BJ (cell line): ENCODE results near the gene SUN1. TPM values are rescaled to one million over a fixed set of nuclear protein-coding genes. Genes with fewer than 3 reads are reported as not detected.

Experiments used
- CTCF ChIA-PET: fragments of 350-600 bp; formaldehyde crosslinking; extraction: SDS; loops from one replicate; lab custom pipeline; 2021; ENCODE audit warnings: antibody characterized with exemption, inconsistent platforms; lab: Yijun Ruan, JAX
- POLR2A ChIA-PET: fragments of 300-600 bp; sonication (Branson Sonifier 250); formaldehyde crosslinking; extraction: SDS; loops from one replicate; lab custom pipeline; 2021; ENCODE audit warnings: antibody characterized with exemption; lab: Charles Lee
- DNase-seq: peaks from one replicate; pipeline ENCODE4 v3.0.0-alpha.2; 2011; ENCODE audit warnings: low read depth
- H3K27me3 ChIP-seq: 2 replicates; pipeline ENCODE4 v1.6.0; 2011; ENCODE audit warnings: low read length; ENCODE audit not compliant: control insufficient read depth, insufficient read depth
- H3K36me3 ChIP-seq: 2 replicates; pipeline ENCODE4 v1.5.1; 2011; ENCODE audit warnings: low read length; ENCODE audit not compliant: control insufficient read depth, insufficient read depth
- H3K4me3 ChIP-seq: 2 replicates; pipeline ENCODE4 v1.5.1; 2011; ENCODE audit warnings: low read depth, mild to moderate bottlenecking, control low read depth, low read length
- polyA plus RNA-seq: library from polyadenylated mRNA; depleted of rRNA; stranded (reverse); fragments of >200 nt; gene quantifications from 2 replicates; pipeline ENCODE4 v1.2.3, GENCODE V29; 2011
- TF ChIP-seq, protein P1 (sequence below): IDR thresholded peaks from 2 replicates; pipeline ENCODE4 v1.5.1; 2011; ENCODE audit warnings: low read depth, mild to moderate bottlenecking, control low read depth, inconsistent platforms, low read length, moderate library complexity; ENCODE audit not compliant: insufficient read depth

The SUN1 gene
- polyA plus RNA-seq, 1 experiment, result 222 TPM

DNA sequence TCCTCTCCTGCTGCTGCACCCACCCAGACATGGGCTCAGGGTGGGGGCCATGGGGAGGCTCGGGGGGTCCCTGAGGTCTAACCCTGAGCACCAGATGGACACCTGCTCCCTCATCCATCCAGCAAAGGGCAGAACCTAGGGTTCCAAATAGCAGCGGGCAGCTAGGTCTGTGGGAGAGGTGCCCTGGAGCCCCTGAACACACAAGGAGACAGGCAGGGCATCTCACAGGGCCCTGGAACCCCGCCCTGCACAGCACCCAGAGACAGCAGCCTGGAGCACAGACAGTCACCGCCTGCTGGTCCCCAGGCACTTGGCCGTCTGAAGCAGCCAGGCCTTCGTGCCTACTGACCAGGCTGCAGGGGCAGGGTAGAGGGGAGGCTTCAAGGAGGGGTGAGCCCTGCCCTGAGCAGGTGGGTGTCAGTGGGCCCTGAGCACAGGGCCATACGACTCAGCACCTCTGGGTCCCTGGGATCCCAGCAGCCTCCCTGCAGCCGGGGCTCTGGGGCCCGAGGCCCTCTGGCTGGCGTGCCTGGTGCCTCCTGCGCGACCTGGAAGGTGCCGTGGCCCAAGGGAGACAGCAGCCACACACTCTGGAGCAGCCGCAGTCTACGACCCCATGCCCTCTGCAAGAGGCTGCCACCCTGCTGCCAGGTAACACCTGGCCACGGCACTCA, 82.4 kb downstream of the SUN1 start:
- POLR2A ChIA-PET, result no interaction called here
- Histone ChIP-seq H3K4me3 (no peak overlapping the region), H3K27me3 (no peaks in the 10 kb centered on the region), H3K36me3 (no peaks in the 10 kb centered on the region)
- TF ChIP-seq, protein P1, sequence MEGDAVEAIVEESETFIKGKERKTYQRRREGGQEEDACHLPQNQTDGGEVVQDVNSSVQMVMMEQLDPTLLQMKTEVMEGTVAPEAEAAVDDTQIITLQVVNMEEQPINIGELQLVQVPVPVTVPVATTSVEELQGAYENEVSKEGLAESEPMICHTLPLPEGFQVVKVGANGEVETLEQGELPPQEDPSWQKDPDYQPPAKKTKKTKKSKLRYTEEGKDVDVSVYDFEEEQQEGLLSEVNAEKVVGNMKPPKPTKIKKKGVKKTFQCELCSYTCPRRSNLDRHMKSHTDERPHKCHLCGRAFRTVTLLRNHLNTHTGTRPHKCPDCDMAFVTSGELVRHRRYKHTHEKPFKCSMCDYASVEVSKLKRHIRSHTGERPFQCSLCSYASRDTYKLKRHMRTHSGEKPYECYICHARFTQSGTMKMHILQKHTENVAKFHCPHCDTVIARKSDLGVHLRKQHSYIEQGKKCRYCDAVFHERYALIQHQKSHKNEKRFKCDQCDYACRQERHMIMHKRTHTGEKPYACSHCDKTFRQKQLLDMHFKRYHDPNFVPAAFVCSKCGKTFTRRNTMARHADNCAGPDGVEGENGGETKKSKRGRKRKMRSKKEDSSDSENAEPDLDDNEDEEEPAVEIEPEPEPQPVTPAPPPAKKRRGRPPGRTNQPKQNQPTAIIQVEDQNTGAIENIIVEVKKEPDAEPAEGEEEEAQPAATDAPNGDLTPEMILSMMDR, result no peak
- CTCF ChIA-PET, result no interaction called here
- DNase-seq, result no peak

DNA sequence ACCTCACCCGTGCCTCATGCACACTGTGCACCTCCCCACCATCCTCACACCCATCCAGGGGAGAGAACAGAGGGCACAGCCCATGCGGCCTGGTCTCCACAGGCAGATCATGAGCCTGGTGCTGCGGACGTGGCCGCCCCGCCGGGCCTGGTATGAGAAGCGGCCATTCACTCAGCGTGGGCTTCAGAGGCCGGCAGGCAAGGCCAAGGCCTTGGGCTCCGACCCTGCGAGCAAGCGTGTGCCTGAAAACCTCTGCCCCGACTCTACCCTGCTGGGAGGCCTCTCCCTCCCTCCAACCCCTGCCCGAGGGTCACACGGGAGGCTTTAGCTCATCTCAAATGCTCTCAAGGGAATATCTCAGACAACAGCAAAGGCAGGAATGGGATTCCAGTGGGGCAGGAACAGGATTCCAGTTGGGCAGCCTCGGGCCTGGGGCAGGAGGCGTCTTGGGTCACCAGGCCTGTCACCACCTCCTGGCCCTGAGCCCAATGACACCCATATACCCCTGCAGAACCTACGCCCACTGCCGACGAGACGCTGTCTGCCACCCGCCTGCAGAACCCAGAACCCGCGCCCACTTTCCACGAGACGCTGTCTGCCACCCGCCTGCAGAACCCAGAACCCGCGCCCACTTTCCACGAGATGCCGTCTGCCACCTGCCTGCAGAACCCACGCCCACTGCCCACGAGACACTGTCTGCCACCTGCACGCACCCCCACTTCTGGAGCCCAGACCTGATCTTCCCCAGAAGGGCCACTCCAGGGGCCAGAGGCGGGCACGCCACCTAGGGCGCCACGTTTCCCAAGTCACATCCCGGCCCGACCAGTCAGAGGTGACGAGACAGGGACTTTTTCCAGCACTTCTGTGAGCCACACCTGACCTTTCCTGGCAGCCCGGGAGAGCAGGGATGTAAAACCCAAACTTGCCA, 83.3 kb downstream of the SUN1 start:
- no peaks in the 10 kb centered on the region for H3K36me3 ChIP-seq
- TF ChIP-seq, protein P1, result no peak
- no peak for DNase-seq
- H3K4me3 ChIP-seq, result no peak overlapping the region
- ChIA-PET CTCF (no interaction called here), POLR2A (no interaction called here)
- no peaks in the 10 kb centered on the region for H3K27me3 ChIP-seq

DNA sequence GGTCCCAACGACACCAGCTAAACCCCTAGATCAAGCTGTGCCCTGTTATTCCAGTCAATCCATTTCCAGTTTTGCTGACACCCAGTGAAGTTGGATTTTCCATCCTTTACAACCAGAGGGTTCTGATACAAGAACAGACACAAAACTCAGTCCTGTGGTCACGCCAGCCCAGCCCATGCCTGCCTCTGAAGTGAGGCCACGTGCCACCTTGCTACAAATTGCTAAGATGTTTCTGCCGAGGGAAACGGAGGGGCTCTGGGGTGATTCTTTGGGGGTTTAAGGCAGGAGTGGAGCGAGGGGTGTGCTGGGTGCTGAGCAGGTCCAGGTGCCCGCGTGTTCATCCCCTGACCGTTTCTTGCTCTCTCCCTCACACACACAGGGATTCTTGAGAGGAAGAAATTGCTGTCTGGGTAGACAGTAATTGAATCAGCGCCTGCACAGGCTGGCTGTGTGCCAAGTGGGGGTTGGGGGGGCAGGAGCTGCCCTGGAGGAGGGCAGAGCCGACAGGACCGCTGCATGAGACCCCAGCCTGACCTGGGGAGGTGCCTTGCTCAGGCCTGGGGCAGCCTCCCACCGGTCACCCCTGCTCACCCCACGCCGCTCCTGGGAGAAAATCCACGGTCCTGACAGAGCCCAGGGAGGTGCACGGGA, 84.1 kb downstream of the SUN1 start:
- no peak overlapping the region for H3K4me3 ChIP-seq
- TF ChIP-seq, protein P1, result no peak
- CTCF ChIA-PET, result no interaction called here
- H3K27me3 ChIP-seq, result no peaks in the 10 kb centered on the region
- DNase-seq, result no peak
- no peaks in the 10 kb centered on the region for H3K36me3 ChIP-seq
- POLR2A ChIA-PET, result no interaction called here

DNA sequence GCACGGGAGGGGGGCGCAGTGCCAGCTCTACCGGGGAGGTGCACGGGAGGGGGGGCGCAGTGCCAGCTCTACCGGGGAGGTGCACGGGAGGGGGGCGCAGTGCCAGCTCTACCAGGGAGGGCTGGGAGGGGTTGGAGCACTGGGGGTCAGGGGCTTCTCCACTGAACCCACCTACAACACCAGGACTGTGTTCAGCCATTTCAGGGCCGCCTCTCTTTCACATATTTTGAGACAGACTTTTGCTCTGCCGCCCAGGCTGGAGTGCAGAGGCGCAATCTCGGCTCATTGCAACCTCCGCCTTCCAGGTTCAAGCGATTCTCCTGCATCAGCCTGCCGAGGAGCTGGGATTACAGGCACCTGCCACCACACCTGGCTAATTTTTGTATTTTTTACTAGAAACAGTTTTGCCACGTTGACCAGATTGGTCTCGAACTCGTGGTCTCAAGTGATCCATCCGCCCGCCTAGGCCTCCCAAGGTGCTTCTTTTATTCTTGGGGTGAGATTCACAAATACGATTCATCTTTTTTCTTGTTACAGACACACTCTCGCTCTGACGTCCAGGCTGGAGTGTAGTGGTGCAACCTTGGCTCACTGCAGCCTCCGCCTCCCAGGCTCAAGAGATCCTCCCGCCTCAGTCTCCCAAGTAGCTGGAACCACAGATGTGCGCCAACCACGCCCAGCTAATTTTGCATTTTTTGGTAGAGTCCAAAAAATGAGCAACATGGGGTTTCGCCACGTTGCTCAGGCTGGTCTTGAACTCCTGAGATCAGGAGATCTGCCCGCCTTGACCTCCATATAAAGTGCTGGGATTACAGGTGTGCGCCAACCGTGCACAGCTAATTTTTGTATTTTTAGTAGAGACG, 85.2 kb downstream of the SUN1 start:
- ChIA-PET POLR2A (no interaction called here), CTCF (no interaction called here)
- Histone ChIP-seq H3K36me3 (no peaks in the 10 kb centered on the region), H3K4me3 (no peak overlapping the region), H3K27me3 (no peaks in the 10 kb centered on the region)
- TF ChIP-seq, protein P1, result no peak
- DNase-seq, result no peak
